ENCODE measurements around the gene STYK1. TPM values are rescaled to one million over a fixed set of nuclear protein-coding genes. Genes with fewer than 3 reads are reported as not detected.
A peak's percentile ranks its signal among the peaks of the same experiment; 100 is the strongest.

The STYK1 gene
- total RNA-seq, 1 donor from 2014 or later: not detected

DNA sequence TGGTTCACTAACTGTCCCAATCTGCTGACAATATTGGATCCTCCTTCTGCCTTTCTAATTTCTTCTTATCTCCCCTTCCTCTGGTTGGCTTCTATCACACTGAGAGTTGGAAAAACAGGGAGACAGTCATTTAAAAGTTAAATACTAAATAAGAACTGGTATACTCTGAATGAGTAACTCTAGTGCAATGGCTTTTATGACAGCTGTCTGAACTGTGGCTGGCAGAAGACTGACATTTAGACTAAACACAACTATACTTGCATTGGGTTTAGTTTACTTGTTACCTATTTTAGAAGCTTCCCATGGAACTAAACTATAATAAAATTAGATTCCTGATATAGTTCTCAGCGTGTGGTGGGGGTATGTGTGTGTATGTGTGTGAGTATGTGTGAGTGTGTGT lies 52.6 kb downstream of the STYK1 start:
- no peak for TF ChIP-seq CTCF (conservative IDR thresholded peaks at IDR 0.05)
- H3K36me3 Mint-ChIP-seq (ENCODE audit: low read depth): no peaks in the 10 kb centered on the region
- H3K9me3 Mint-ChIP-seq: no peaks in the 10 kb centered on the region
- no peaks in the 10 kb centered on the region for H3K4me1 Mint-ChIP-seq
- no peak for DNase-seq (ENCODE audit: low read depth, low spot score)
- H3K27me3 Mint-ChIP-seq (ENCODE audit: low read depth): peaks cover 66% of the 10 kb centered on the region
- no peak overlapping the region for H3K4me3 Mint-ChIP-seq
- no peak overlapping the region for H3K27ac Mint-ChIP-seq (ENCODE audit: unreplicated experiment)

DNA sequence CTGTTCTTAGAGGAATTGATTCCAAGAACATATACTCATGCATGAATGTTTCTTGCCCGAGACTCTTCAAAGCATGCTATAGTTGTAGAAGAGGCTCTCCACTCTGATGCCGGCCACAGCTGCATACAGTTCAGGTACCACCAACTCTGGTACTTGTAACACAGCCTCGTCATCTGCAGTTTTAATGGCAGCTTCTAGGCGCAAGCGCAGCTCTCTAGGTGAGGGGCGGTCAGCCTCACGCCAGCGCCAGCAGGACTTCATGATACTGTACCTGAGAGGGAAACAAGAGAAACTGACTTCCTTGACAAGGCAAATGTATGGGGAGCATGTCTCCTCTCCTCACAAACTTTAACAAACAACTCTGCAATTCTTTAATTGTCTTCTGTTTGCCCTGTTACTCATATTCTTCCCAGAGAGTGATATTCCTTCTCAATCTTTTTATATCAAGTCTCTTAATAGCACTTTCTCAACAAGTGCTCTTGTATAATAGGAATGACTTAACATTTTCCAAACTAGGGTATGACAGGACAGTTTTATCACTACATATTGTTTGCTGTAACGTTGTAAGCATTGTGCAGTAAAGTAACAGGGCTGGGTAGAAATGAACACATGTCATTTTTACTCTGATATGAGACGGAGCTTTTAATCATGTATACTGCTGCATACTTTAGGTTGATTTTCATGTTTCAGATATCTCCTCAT lies 53.6 kb downstream of the STYK1 start:
- Mint-ChIP-seq H3K27me3 (ENCODE audit: low read depth) (peaks cover 67% of the 10 kb centered on the region), H3K36me3 (ENCODE audit: low read depth) (no peaks in the 10 kb centered on the region)

DNA sequence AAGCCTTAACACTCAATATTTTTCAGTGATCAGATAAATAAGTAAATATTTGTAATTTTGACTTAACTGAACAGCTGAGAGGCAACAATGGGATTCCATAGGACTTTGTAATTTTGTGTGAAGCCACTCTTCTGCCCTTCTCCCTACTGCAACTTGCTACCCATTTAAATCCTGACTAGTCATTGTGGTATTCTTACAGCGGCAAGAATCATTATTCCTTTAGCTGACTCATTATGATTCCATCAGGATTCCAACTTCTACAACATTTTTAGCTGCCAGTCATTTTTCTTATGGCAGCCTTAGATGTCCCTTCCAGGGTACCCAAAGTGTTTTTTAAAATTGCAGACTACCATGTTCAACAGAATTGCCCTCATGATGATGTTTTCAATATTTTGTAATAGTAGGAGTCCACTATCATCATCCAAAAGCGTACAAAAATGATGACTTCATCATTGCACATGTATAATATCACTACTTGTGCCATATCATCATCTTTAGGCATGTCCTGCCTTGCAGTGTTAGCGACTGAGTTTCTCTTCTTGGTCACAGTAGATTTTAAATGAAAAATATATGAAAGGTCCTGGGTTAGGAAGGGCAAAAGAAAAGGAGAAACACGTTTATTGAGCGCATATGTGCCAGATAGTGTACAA lies 55.4 kb downstream of the STYK1 start:
- no peak for TF ChIP-seq CTCF (conservative IDR thresholded peaks at IDR 0.05)
- peaks cover 65% of the 10 kb centered on the region for H3K27me3 Mint-ChIP-seq (ENCODE audit: low read depth)
- H3K27ac Mint-ChIP-seq (ENCODE audit: unreplicated experiment): no peak overlapping the region
- H3K4me1 Mint-ChIP-seq: peaks cover 7% of the 10 kb centered on the region
- H3K9me3 Mint-ChIP-seq: no peaks in the 10 kb centered on the region
- H3K4me3 Mint-ChIP-seq: peak overlapping the region; percentile 35
- no peaks in the 10 kb centered on the region for H3K36me3 Mint-ChIP-seq (ENCODE audit: low read depth)
- DNase-seq (ENCODE audit: low read depth, low spot score): no peak

More for the DNA sequence above, 53.6 kb downstream of the STYK1 start:
- Mint-ChIP-seq H3K27ac (ENCODE audit: unreplicated experiment) (no peak overlapping the region), H3K4me1 (no peaks in the 10 kb centered on the region), H3K9me3 (no peaks in the 10 kb centered on the region), H3K4me3 (no peak overlapping the region)
- no peak for DNase-seq (ENCODE audit: low read depth, low spot score)
- TF ChIP-seq CTCF (conservative IDR thresholded peaks at IDR 0.05): no peak

DNA sequence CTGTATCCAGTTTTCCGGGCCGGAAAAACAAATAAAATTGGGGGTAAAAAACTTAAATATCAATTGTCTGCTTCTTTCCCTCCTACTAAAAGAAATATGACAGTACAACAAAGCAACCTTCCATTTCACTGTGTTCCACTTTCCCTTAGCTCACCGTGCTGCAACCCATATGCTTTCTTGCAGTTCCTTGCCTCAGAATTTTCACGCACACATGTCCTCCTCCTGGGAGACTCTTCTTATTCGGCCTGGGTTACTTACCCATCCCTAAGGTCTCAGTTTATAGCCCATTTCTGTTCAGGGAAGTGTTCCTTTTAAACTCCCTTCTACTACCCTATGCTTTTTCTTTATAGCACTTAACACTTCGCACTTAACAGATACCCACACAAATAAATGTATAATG lies 56.0 kb downstream of the STYK1 start:
- H3K27ac Mint-ChIP-seq (ENCODE audit: unreplicated experiment): no peak overlapping the region
- peaks cover 66% of the 10 kb centered on the region for H3K27me3 Mint-ChIP-seq (ENCODE audit: low read depth)
- H3K9me3 Mint-ChIP-seq: no peaks in the 10 kb centered on the region
- no peak for TF ChIP-seq CTCF (conservative IDR thresholded peaks at IDR 0.05)
- DNase-seq (ENCODE audit: low read depth, low spot score): no peak
- H3K4me3 Mint-ChIP-seq: peak overlapping the region; percentile 35
- peaks cover 12% of the 10 kb centered on the region for H3K4me1 Mint-ChIP-seq
- peaks cover 2% of the 10 kb centered on the region for H3K36me3 Mint-ChIP-seq (ENCODE audit: low read depth)

GRCh38 chr12:10615532-10615931 lies 58.3 kb downstream of the STYK1 start:
- H3K4me3 Mint-ChIP-seq: peak overlapping the region; percentile 81
- peaks cover 25% of the 10 kb centered on the region for H3K4me1 Mint-ChIP-seq
- no peaks in the 10 kb centered on the region for H3K9me3 Mint-ChIP-seq
- no peak for DNase-seq (ENCODE audit: low read depth, low spot score)
- peak; percentile 26 for TF ChIP-seq CTCF (conservative IDR thresholded peaks at IDR 0.05)
- peaks cover 2% of the 10 kb centered on the region for H3K36me3 Mint-ChIP-seq (ENCODE audit: low read depth)
- H3K27me3 Mint-ChIP-seq (ENCODE audit: low read depth): peaks cover 42% of the 10 kb centered on the region
- no peak overlapping the region for H3K27ac Mint-ChIP-seq (ENCODE audit: unreplicated experiment)

All from neural crest cell (in vitro differentiated cells).